NB4 (cell line): Measurements from ENCODE around the gene PIBF1.

Source experiments
- CTCF ChIP-seq: IDR thresholded peaks from one replicate; pipeline ENCODE4 v1.5.1; 2012; ENCODE audit warnings: low read depth, low read length
- MAX ChIP-seq: IDR thresholded peaks from 2 replicates; pipeline ENCODE4 v1.6.1; 2011; ENCODE audit warnings: low read depth, low read length
- POLR2A ChIP-seq: IDR thresholded peaks from 2 replicates; pipeline ENCODE4 v1.6.1; 2011; ENCODE audit warnings: mild to moderate bottlenecking; ENCODE audit not compliant: insufficient read length; ENCODE audit errors: extremely low read depth

GRCh38 chr13:72884101-72884500 lies 102.2 kb downstream of the PIBF1 start:
- TF ChIP-seq POLR2A (no peak), CTCF (no peak), MAX (no peak)
